Measurements from ENCODE around the gene IFI27. TPM values are rescaled to one million over a fixed set of nuclear protein-coding genes. Genes with fewer than 3 reads are reported as not detected.

Gene IFI27
- total RNA-seq, 1 experiment from 2014 or later: 766 TPM

DNA sequence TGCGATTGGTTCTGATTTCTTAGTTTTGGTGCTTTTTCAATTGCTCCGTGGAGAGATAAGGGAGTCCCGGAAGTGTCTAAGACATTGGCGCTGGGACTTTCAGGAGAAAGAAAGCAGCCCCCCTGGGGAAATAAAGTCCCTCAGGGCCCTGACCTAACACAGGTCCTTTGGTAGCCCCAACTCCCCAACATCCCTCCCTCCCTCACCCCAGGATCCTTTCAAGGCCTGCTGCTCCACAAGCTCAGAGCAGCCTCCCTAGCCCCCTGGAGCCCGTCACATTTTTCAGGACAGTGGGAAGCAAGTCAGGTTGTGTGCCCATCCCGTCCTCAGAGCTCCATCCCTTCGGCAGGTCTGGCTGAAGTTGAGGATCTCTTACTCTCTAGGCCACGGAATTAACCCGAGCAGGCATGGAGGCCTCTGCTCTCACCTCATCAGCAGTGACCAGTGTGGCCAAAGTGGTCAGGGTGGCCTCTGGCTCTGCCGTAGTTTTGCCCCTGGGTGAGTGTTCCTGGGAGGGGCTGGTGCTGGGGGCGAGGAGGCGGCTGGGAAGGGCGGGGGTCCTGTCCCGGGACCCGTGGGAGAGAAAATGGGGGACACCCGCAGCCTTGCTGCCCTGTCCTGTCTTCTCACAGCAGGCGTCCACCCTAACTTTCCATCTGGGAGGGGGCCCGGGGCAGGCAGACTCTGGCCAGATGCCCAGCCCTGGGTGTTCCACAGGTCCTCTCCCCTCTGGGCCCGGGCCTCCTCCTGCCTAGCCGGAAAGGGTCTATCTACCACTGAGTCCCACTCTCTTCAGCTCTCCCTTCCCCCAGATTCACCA is 950 bp downstream of the IFI27 start:
- TF ChIP-seq, protein P1, sequence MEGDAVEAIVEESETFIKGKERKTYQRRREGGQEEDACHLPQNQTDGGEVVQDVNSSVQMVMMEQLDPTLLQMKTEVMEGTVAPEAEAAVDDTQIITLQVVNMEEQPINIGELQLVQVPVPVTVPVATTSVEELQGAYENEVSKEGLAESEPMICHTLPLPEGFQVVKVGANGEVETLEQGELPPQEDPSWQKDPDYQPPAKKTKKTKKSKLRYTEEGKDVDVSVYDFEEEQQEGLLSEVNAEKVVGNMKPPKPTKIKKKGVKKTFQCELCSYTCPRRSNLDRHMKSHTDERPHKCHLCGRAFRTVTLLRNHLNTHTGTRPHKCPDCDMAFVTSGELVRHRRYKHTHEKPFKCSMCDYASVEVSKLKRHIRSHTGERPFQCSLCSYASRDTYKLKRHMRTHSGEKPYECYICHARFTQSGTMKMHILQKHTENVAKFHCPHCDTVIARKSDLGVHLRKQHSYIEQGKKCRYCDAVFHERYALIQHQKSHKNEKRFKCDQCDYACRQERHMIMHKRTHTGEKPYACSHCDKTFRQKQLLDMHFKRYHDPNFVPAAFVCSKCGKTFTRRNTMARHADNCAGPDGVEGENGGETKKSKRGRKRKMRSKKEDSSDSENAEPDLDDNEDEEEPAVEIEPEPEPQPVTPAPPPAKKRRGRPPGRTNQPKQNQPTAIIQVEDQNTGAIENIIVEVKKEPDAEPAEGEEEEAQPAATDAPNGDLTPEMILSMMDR (IDR thresholded peaks at IDR 0.05; ENCODE audit: unreplicated experiment): no peak
- DNase-seq: no peak
- peaks cover 28% of the 10 kb centered on the region for H3K36me3 Mint-ChIP-seq (ENCODE audit: insufficient read depth, unreplicated experiment)
- intact Hi-C loops (cut with micrococcal nuclease; ENCODE audit: unreplicated experiment): no loop called here
- peaks cover 19% of the 10 kb centered on the region for H3K27me3 Mint-ChIP-seq (ENCODE audit: unreplicated experiment)
- peak overlapping the region; percentile 84 for H3K27ac Mint-ChIP-seq (ENCODE audit: unreplicated experiment)
- no peaks in the 10 kb centered on the region for H3K9me3 Mint-ChIP-seq (ENCODE audit: low read depth, unreplicated experiment)
- peaks cover 44% of the 10 kb centered on the region for H3K4me1 Mint-ChIP-seq (ENCODE audit: low read depth, unreplicated experiment)
- H3K4me3 Mint-ChIP-seq (ENCODE audit: low read depth, unreplicated experiment): peak overlapping the region; percentile 63
- no TSS peak for BruUV-seq (replicated peaks)
- CTCF ChIA-PET: interaction anchor here (1.1 to 1.8 kb wide), 3 partner anchors 12 to 172 kb away, joined by 3 to 4 read pairs (median 4); no protein-coding TSS in a partner anchor

GRCh38 chr14:94112513-94113063 is 2.1 kb downstream of the IFI27 start:
- Mint-ChIP-seq H3K4me3 (ENCODE audit: low read depth, unreplicated experiment) (peak overlapping the region; percentile 63), H3K4me1 (ENCODE audit: low read depth, unreplicated experiment) (peaks cover 44% of the 10 kb centered on the region), H3K27me3 (ENCODE audit: unreplicated experiment) (peaks cover 30% of the 10 kb centered on the region), H3K36me3 (ENCODE audit: insufficient read depth, unreplicated experiment) (peaks cover 36% of the 10 kb centered on the region), H3K9me3 (ENCODE audit: low read depth, unreplicated experiment) (no peaks in the 10 kb centered on the region), H3K27ac (ENCODE audit: unreplicated experiment) (peak overlapping the region; percentile 60)
- no peak for DNase-seq
- BruUV-seq (replicated peaks): TSS peak; percentile 56
- intact Hi-C loops (cut with micrococcal nuclease; ENCODE audit: unreplicated experiment): no loop called here
- TF ChIP-seq, protein P1 (IDR thresholded peaks at IDR 0.05; ENCODE audit: unreplicated experiment): no peak
- CTCF ChIA-PET: no interaction called here

DNA sequence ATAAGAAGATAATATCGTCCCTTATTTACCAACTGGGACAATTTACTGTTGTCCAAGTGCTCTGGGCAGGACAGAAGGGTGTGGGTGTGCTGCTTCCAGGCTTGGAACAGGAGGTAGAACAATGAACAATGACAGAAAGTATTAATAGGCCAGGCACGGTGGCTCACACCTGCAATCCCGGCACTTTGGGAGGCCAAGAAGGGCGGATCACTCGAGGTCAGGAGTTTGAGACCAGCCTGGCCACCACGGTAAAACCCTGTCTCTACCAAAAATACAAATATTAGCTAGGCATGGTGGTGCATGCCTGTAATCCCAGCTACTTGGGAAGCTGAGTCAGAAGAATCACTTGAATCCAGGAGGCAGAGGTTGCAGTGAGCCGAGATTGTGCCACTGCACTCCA is 2.5 kb downstream of the IFI27 start:
- CTCF ChIA-PET: interaction anchor here (0.6 kb wide), 1 partner anchor 424 kb away, joined by 3 read pairs; no protein-coding TSS in a partner anchor
- BruUV-seq (replicated peaks): no TSS peak

GRCh38 chr14:94113490-94113889 is 3.0 kb downstream of the IFI27 start:
- peaks cover 44% of the 10 kb centered on the region for H3K4me1 Mint-ChIP-seq (ENCODE audit: low read depth, unreplicated experiment)
- CTCF ChIA-PET: interaction anchor here (0.6 kb wide), 1 partner anchor 424 kb away, joined by 3 read pairs; no protein-coding TSS in a partner anchor
- H3K27ac Mint-ChIP-seq (ENCODE audit: unreplicated experiment): no peak overlapping the region
- peaks cover 36% of the 10 kb centered on the region for H3K36me3 Mint-ChIP-seq (ENCODE audit: insufficient read depth, unreplicated experiment)
- H3K27me3 Mint-ChIP-seq (ENCODE audit: unreplicated experiment): peaks cover 39% of the 10 kb centered on the region
- H3K9me3 Mint-ChIP-seq (ENCODE audit: low read depth, unreplicated experiment): no peaks in the 10 kb centered on the region
- no TSS peak for BruUV-seq (replicated peaks)
- intact Hi-C loops (cut with micrococcal nuclease; ENCODE audit: unreplicated experiment): no loop called here
- TF ChIP-seq, protein P1 (IDR thresholded peaks at IDR 0.05; ENCODE audit: unreplicated experiment): no peak
- no peak overlapping the region for H3K4me3 Mint-ChIP-seq (ENCODE audit: low read depth, unreplicated experiment)
- DNase-seq: no peak

More for the DNA sequence above, 2.5 kb downstream of the IFI27 start:
- Mint-ChIP-seq H3K9me3 (ENCODE audit: low read depth, unreplicated experiment) (no peaks in the 10 kb centered on the region), H3K36me3 (ENCODE audit: insufficient read depth, unreplicated experiment) (peaks cover 36% of the 10 kb centered on the region), H3K27ac (ENCODE audit: unreplicated experiment) (no peak overlapping the region), H3K27me3 (ENCODE audit: unreplicated experiment) (peaks cover 35% of the 10 kb centered on the region), H3K4me3 (ENCODE audit: low read depth, unreplicated experiment) (peak overlapping the region; percentile 63), H3K4me1 (ENCODE audit: low read depth, unreplicated experiment) (peaks cover 44% of the 10 kb centered on the region)
- intact Hi-C loops (cut with micrococcal nuclease; ENCODE audit: unreplicated experiment): no loop called here
- TF ChIP-seq, protein P1 (IDR thresholded peaks at IDR 0.05; ENCODE audit: unreplicated experiment): no peak
- DNase-seq: no peak

All from Calu3 (cell line).